Fibroblast of lung (primary cell): ENCODE results near the gene CPM.

ENCODE experiments used
- EZH2 ChIP-seq: IDR thresholded peaks from 2 replicates; pipeline ENCODE4 v1.5.1; 2012; ENCODE audit warnings: low read length, control low read depth, mild to moderate bottlenecking; ENCODE audit errors: missing control alignments
- TF ChIP-seq, protein P1 (sequence below), 2 donors: IDR thresholded peaks in 1 of 2; conservative IDR thresholded peaks in 1 of 2; 1 replicate in 1 of 2; 2 replicates in 1 of 2; pipeline ENCODE4 v1.5.1; 2011 to 2012; ENCODE audit warnings: low read length in 2 of 2, control low read depth in 1 of 2, inconsistent platforms in 1 of 2, low read depth in 1 of 2, mild to moderate bottlenecking in 1 of 2

DNA sequence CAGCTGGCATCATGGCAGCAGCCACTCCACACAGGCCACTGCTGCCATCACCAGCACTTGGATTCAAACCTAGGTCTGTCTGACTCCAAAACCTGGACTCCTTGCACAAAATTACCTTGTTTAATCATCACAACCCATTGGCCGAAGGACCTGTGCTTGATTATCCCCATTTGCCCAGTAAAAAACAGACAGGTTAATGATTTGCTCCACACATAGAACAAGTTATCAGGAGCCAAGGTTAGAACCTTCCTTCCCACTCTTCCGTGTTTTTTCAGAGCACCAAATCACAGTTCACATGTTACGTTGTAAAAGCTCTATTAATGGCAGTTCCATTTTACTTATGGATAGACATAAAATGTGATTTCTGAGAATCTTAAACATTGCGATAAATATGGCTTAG, 23.5 kb upstream of the CPM start:
- TF ChIP-seq, protein P1, sequence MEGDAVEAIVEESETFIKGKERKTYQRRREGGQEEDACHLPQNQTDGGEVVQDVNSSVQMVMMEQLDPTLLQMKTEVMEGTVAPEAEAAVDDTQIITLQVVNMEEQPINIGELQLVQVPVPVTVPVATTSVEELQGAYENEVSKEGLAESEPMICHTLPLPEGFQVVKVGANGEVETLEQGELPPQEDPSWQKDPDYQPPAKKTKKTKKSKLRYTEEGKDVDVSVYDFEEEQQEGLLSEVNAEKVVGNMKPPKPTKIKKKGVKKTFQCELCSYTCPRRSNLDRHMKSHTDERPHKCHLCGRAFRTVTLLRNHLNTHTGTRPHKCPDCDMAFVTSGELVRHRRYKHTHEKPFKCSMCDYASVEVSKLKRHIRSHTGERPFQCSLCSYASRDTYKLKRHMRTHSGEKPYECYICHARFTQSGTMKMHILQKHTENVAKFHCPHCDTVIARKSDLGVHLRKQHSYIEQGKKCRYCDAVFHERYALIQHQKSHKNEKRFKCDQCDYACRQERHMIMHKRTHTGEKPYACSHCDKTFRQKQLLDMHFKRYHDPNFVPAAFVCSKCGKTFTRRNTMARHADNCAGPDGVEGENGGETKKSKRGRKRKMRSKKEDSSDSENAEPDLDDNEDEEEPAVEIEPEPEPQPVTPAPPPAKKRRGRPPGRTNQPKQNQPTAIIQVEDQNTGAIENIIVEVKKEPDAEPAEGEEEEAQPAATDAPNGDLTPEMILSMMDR (conservative IDR thresholded peaks at IDR 0.05 in 1 of 2, IDR thresholded peaks at IDR 0.05 in 1 of 2; ENCODE audit: low read depth in 1 of 2, low read length in 2 of 2) = no peak
- no peak for TF ChIP-seq EZH2
